Stomach smooth muscle (tissue), 2 donors: Measurements from ENCODE around the gene ANKS6.

Source experiments
- H3K27ac ChIP-seq: one replicate; pipeline ENCODE4 v1.7.0; 2013; ENCODE audit warnings: mild to moderate bottlenecking, low read length, inconsistent platforms
- H3K27me3 ChIP-seq, 2 donors: one replicate each; pipeline ENCODE4 v1.7.0; 2013; ENCODE audit warnings: low read length in 2 of 2; ENCODE audit not compliant: insufficient read depth in 2 of 2, control insufficient read depth in 1 of 2
- H3K36me3 ChIP-seq, 2 donors: one replicate each; pipeline ENCODE4 v1.7.0; 2013; ENCODE audit warnings: low read length in 2 of 2; ENCODE audit not compliant: control insufficient read depth in 2 of 2, insufficient read depth in 2 of 2
- H3K4me1 ChIP-seq: one replicate; pipeline ENCODE4 v1.7.0; 2013; ENCODE audit warnings: low read length; ENCODE audit not compliant: control insufficient read depth, insufficient read depth
- H3K4me3 ChIP-seq, 2 donors: one replicate each; pipeline ENCODE4 v1.7.0; 2013; ENCODE audit warnings: low read length in 2 of 2
- H3K9ac ChIP-seq, 2 donors: one replicate each; pipeline ENCODE4 v1.7.0; 2013; ENCODE audit warnings: low read length in 2 of 2, mild to moderate bottlenecking in 1 of 2
- H3K9me3 ChIP-seq, 2 donors: one replicate each; pipeline ENCODE4 v1.7.0; 2013; ENCODE audit warnings: low read length in 2 of 2; ENCODE audit not compliant: control insufficient read depth in 2 of 2
- donor health status: healthy.
- donor health status: Pancreatic carcinoma.

Gene ANKS6

DNA sequence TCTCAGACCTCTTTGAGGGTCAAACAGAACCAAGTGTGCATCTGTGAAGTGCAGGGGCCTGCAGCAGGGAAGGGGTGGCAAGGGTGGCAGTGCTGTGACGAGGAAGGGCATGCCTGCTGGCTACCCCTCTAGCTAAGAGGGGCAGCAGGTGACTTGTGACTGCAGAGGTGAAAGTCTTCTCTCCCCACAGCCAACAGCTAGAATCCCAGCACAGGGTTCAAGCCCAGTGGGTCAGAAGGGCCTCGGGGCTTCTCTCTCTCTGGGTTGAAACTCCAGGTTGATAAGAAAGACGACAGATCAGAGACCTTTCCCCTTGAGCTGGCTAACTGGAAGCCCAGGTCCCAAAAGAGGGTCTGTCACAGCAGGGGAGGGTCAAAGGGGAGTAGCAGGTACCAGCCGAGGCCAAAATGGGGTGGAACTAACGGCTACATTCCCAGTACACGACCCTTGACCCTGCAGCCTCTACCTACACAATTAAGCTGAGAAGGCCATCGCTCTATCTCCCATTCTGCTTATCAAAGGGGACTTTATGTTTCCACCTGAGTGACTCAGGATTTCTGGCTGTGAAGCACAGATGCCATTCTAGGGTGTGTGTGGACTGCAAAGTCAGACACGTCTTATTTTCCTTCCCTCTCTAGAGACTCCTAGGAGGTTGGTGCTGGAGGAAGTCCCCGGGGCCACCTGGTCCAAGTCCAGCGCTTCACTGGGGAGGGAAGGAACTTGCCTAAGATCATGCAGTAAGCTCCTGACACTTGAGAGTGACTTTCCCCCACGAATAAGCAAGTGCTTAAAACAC, 14.6 kb downstream of the ANKS6 start:
- no peaks in the 10 kb centered on the region for H3K27me3 ChIP-seq
- no peak overlapping the region for H3K9ac ChIP-seq
- H3K4me3 ChIP-seq: no peak overlapping the region
- H3K9me3 ChIP-seq: no peaks in the 10 kb centered on the region
- peaks cover 19 to 41% of the 10 kb centered on the region in 2 donors for H3K36me3 ChIP-seq
- no peak overlapping the region for H3K27ac ChIP-seq
- H3K4me1 ChIP-seq: no peaks in the 10 kb centered on the region

- Histone ChIP-seq H3K36me3 (peaks cover 19 to 44% of the 10 kb centered on the region in 2 donors), H3K9ac (no peak overlapping the region), H3K27ac (no peak overlapping the region), H3K4me3 (no peak overlapping the region), H3K4me1 (no peaks in the 10 kb centered on the region), H3K27me3 (no peaks in the 10 kb centered on the region), H3K9me3 (no peaks in the 10 kb centered on the region)
These were observed 16.2 kb downstream of the ANKS6 start for GRCh38 chr9:98780059-98780749.

GRCh38 chr9:98778711-98779530, 17.4 kb downstream of the ANKS6 start:
- Histone ChIP-seq H3K27me3 (no peaks in the 10 kb centered on the region), H3K36me3 (peaks cover 15 to 43% of the 10 kb centered on the region in 2 donors), H3K27ac (no peak overlapping the region), H3K4me1 (no peaks in the 10 kb centered on the region), H3K9ac (no peak overlapping the region), H3K9me3 (no peaks in the 10 kb centered on the region), H3K4me3 (no peak overlapping the region)

DNA sequence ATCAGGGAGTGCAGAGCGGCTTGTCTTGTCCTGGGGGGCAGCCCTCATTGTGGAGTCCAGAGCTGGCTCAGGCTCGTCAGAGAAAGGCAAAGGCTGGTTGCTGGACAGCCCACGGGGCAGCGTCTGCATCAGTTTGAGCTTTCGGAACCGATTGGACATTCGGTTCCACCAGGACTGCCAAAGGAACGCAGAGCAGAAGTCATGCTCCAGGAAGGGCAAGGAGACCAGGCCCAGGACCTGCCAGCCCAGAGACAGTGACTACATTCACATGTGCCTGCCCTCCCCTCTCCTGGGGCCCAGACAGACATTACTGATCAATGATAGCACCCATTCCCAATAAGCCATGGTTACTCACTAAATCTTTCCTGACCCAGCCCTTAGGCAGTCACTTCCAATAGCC, 18.1 kb downstream of the ANKS6 start:
- peaks cover 10 to 47% of the 10 kb centered on the region in 2 donors for H3K36me3 ChIP-seq
- H3K27me3 ChIP-seq: no peaks in the 10 kb centered on the region
- H3K4me1 ChIP-seq: no peaks in the 10 kb centered on the region
- H3K4me3 ChIP-seq: no peak overlapping the region
- no peak overlapping the region for H3K27ac ChIP-seq
- no peaks in the 10 kb centered on the region for H3K9me3 ChIP-seq
- H3K9ac ChIP-seq: no peak overlapping the region

DNA sequence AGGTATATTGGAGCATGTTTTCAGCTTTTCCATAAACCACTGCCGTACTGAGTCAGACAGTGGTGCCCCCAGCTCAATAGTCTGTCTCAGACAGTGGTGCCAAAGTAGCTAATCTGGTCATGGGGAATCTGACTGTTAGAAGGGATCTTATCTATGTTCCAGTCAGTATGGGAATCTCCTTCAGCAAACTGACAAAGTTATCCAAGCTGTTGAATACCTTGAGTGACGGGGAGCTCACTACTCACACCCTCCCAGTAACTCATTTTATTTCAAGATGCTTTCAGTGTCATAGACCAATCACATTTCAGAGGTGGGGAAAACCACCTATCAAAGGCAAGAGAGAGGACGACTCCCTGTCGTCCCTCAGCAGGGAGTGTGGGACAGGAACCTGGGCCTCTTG, 18.7 kb downstream of the ANKS6 start:
- Histone ChIP-seq H3K36me3 (peaks cover 15 to 51% of the 10 kb centered on the region in 2 donors), H3K9me3 (no peaks in the 10 kb centered on the region), H3K27me3 (no peaks in the 10 kb centered on the region), H3K9ac (no peak overlapping the region), H3K4me3 (no peak overlapping the region), H3K27ac (no peak overlapping the region), H3K4me1 (no peaks in the 10 kb centered on the region)

GRCh38 chr9:98775831-98776441, 20.4 kb downstream of the ANKS6 start:
- H3K36me3 ChIP-seq: peaks cover 19 to 60% of the 10 kb centered on the region in 2 donors
- no peak overlapping the region for H3K9ac ChIP-seq
- H3K27ac ChIP-seq: no peak overlapping the region
- H3K4me1 ChIP-seq: no peaks in the 10 kb centered on the region
- H3K4me3 ChIP-seq: no peak overlapping the region
- no peaks in the 10 kb centered on the region for H3K27me3 ChIP-seq
- H3K9me3 ChIP-seq: no peaks in the 10 kb centered on the region

GRCh38 chr9:98774746-98775145, 21.6 kb downstream of the ANKS6 start:
- H3K36me3 ChIP-seq: peaks cover 23 to 65% of the 10 kb centered on the region in 2 donors

DNA sequence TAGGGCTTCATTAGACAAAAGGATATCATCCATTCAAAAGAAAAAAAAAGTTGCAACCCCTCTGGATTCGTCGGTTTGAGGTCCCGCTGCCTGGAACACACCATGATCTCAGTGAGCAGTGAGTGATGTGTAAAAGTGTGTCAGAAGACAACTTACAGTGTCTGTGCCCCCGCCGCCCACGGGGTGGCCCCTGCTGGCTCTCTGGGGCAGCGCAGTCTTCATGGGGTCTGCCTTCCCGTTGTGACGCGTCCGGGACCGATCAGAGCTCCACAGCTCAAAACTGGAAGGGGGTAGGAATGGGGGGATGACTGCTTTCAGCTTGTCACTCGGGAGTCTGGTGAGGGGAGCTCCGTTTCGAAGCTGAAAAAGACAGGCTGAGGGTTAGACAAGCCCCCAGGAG, 22.6 kb downstream of the ANKS6 start:
- Histone ChIP-seq H3K27me3 (no peaks in the 10 kb centered on the region), H3K4me3 (no peak overlapping the region), H3K9me3 (no peaks in the 10 kb centered on the region), H3K4me1 (no peaks in the 10 kb centered on the region), H3K36me3 (peaks cover 23 to 70% of the 10 kb centered on the region in 2 donors), H3K27ac (no peak overlapping the region), H3K9ac (no peak overlapping the region)

More at GRCh38 chr9:98774746-98775145, 21.6 kb downstream of the ANKS6 start:
- H3K27me3 ChIP-seq: no peaks in the 10 kb centered on the region
- H3K4me3 ChIP-seq: no peak overlapping the region
- no peak overlapping the region for H3K9ac ChIP-seq
- H3K4me1 ChIP-seq: no peaks in the 10 kb centered on the region
- no peaks in the 10 kb centered on the region for H3K9me3 ChIP-seq
- no peak overlapping the region for H3K27ac ChIP-seq

- Histone ChIP-seq H3K27ac (no peak overlapping the region), H3K27me3 (no peaks in the 10 kb centered on the region), H3K36me3 (peaks cover 26 to 70% of the 10 kb centered on the region in 2 donors), H3K4me3 (no peak overlapping the region), H3K9me3 (no peaks in the 10 kb centered on the region), H3K4me1 (no peaks in the 10 kb centered on the region), H3K9ac (no peak overlapping the region)
These were observed 23.8 kb downstream of the ANKS6 start for GRCh38 chr9:98772364-98773155.
